Neural cell (in vitro differentiated cells): ENCODE results near the gene EYA4. TPM values are rescaled to one million over a fixed set of nuclear protein-coding genes. Genes with fewer than 3 reads are reported as not detected.

Experiments used
- H2AFZ ChIP-seq: fragments of 200-600, 300-800 bp; sonication (generic), shearing (Covaris generic); 2 replicates; pipeline ENCODE4 v1.6.0; 2014; ENCODE audit warnings: low read depth, mild to moderate bottlenecking, antibody characterized with exemption, low read length, moderate library complexity
- H3F3A ChIP-seq: fragments of 200-600 bp; shearing (Covaris generic); 2 replicates; pipeline ENCODE4 v1.6.1; 2016; ENCODE audit warnings: mild to moderate bottlenecking, moderate library complexity, mixed read lengths, antibody characterized with exemption, low read length; ENCODE audit not compliant: insufficient read depth, poor library complexity, severe bottlenecking
- H3K27ac ChIP-seq: fragments of 200-600, 300-800 bp; sonication (generic), shearing (Covaris generic); 2 replicates; pipeline ENCODE4 v1.5.1; 2014; ENCODE audit warnings: mild to moderate bottlenecking, low read length, moderate library complexity
- H3K27me3 ChIP-seq: fragments of 300-800, 200-600 bp; sonication (generic), shearing (Covaris generic); 2 replicates; pipeline ENCODE4 v1.6.0; 2014; ENCODE audit warnings: mild to moderate bottlenecking, low read depth, low read length, moderate library complexity; ENCODE audit not compliant: insufficient read depth
- H3K36me3 ChIP-seq: fragments of 300-800, 200-600 bp; sonication (generic), shearing (Covaris generic); 2 replicates; pipeline ENCODE4 v1.5.1; 2014; ENCODE audit warnings: mild to moderate bottlenecking, antibody characterized with exemption, low read length, moderate library complexity; ENCODE audit not compliant: insufficient read depth
- H3K4me2 ChIP-seq: fragments of 300-800, 200-600 bp; sonication (generic), shearing (Covaris generic); 2 replicates; pipeline ENCODE4 v1.6.0; 2014; ENCODE audit warnings: mild to moderate bottlenecking, low read length
- H3K4me3 ChIP-seq: fragments of 300-800, 200-600 bp; sonication (generic), shearing (Covaris generic); 2 replicates; pipeline ENCODE4 v1.5.1; 2014; ENCODE audit warnings: mild to moderate bottlenecking, low read length, moderate library complexity
- H3K79me2 ChIP-seq: fragments of 200-600 bp; shearing (Covaris generic); replicated peaks from 2 replicates; pipeline ENCODE4 v1.6.0; 2014; ENCODE audit warnings: mild to moderate bottlenecking, low read length, moderate library complexity; ENCODE audit not compliant: insufficient read depth
- H3K9ac ChIP-seq: fragments of 300-800, 200-600 bp; sonication (generic), shearing (Covaris generic); 2 replicates; pipeline ENCODE4 v1.6.1; 2016; ENCODE audit warnings: mild to moderate bottlenecking, low read length, mixed read lengths
- H3K9me2 ChIP-seq: fragments of 200-600 bp; shearing (Covaris generic); 2 replicates; pipeline ENCODE4 v1.6.1; 2016; ENCODE audit warnings: mild to moderate bottlenecking, low read length, mixed read lengths; ENCODE audit not compliant: insufficient read depth
- H3K9me3 ChIP-seq: fragments of 200-600, 300-800 bp; sonication (generic), shearing (Covaris generic); 2 replicates; pipeline ENCODE4 v1.6.1; 2016; ENCODE audit warnings: mild to moderate bottlenecking, mixed run types, low read length, moderate library complexity, mixed read lengths
- H4K20me1 ChIP-seq: fragments of 200-600 bp; shearing (Covaris generic); 2 replicates; pipeline ENCODE4 v1.6.1; 2016; ENCODE audit warnings: mild to moderate bottlenecking, mixed run types; ENCODE audit not compliant: insufficient read depth
- EP300 ChIP-seq: fragments of 450-650 bp; conservative IDR thresholded peaks from 2 replicates; pipeline ENCODE4 v1.6.1; 2014; ENCODE audit warnings: antibody characterized with exemption, mild to moderate bottlenecking, moderate library complexity; ENCODE audit not compliant: poor library complexity, severe bottlenecking
- EZH2 ChIP-seq: fragments of 200-600, 300-800 bp; shearing (Covaris generic), sonication (generic); IDR thresholded peaks from 2 replicates; pipeline ENCODE4 v1.6.1; 2014; ENCODE audit warnings: antibody characterized with exemption, low read length, borderline replicate concordance, mild to moderate bottlenecking; ENCODE audit not compliant: insufficient read depth, poor library complexity, severe bottlenecking
- MXI1 ChIP-seq: fragments of 450-650 bp; conservative IDR thresholded peaks from 2 replicates; pipeline ENCODE4 v1.6.1; 2014; ENCODE audit warnings: antibody characterized with exemption, mild to moderate bottlenecking; ENCODE audit not compliant: poor library complexity, severe bottlenecking
- POLR2AphosphoS5 ChIP-seq: IDR thresholded peaks from 2 replicates; pipeline ENCODE4 v1.6.1; 2012
- RAD21 ChIP-seq: fragments of 450-650 bp; conservative IDR thresholded peaks from 2 replicates; pipeline ENCODE4 v1.6.1; 2014; ENCODE audit warnings: antibody characterized with exemption, mild to moderate bottlenecking, moderate library complexity
- SMC3 ChIP-seq: fragments of 450-650 bp; conservative IDR thresholded peaks from 2 replicates; pipeline ENCODE4 v1.6.1; 2014; ENCODE audit warnings: antibody characterized with exemption, mild to moderate bottlenecking, moderate library complexity; ENCODE audit not compliant: poor library complexity
- TAF1 ChIP-seq: IDR thresholded peaks from 2 replicates; pipeline ENCODE4 v1.6.1; 2012; ENCODE audit warnings: low read depth
- polyA plus RNA-seq: library from polyadenylated mRNA; depleted of rRNA; stranded (reverse); fragments of >200 nt; gene quantifications from 2 replicates; pipeline ENCODE4 v1.2.3, GENCODE V29; 2014
- TF ChIP-seq, protein P1 (sequence below): IDR thresholded peaks from 2 replicates; pipeline ENCODE4 v1.6.1; 2012; ENCODE audit warnings: borderline replicate concordance
- TF ChIP-seq, protein P2 (sequence below): fragments of 450-650 bp; IDR thresholded peaks from 2 replicates; pipeline ENCODE4 v1.5.1; 2014; ENCODE audit warnings: antibody characterized with exemption, mild to moderate bottlenecking, moderate library complexity; ENCODE audit not compliant: poor library complexity, severe bottlenecking

Gene EYA4
- polyA plus RNA-seq, 1 donor from 2014 or later, result 2.6 TPM

DNA sequence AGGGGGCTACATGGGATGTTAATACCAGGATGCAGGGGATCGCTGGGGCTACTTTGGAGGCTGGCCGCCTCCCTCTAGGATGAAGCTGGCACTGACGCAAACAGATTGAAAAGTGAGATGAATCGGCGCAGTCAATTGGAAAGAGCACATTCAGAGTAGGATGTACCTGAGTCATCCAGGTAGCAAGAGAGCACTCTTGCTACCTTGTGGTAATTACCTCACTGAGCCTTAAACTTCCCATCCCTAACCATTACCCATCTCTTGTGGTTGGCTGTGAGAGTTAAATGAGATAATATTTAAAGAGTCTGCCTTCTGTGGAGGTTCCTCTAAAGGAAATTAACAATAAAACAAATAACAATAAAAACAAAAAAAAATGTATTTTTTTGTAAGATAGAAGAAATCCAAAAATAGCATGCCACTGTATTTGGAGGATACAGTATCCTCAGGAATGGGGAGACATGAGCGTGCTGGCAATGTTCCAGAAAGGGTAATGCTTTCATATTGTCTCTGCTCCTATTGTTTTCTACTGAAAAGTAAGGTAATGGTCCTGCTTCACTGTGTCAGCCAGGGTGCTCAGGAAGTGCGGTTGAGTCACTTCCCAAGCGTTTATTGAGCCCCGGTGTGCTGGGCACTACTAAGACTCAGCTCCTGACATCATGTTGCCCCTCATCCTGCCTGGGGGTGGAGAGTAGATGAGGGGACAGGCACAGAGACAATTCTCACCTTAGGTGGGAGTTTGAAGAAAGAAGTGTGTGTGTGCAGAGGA, 301.1 kb downstream of the EYA4 start:
- Histone ChIP-seq H3K4me3 (no peak overlapping the region), H3K9me2 (no peaks in the 10 kb centered on the region), H3K27me3 (no peaks in the 10 kb centered on the region), H3K79me2 (no peaks in the 10 kb centered on the region), H3K27ac (no peak overlapping the region), H3K9me3 (no peaks in the 10 kb centered on the region), H4K20me1 (no peaks in the 10 kb centered on the region), H3K9ac (no peak overlapping the region), H3K4me2 (no peak overlapping the region), H3F3A (no peaks in the 10 kb centered on the region), H3K36me3 (no peaks in the 10 kb centered on the region), H2AFZ (no peak overlapping the region)
- no peak for TF ChIP-seq MXI1
- no peak for TF ChIP-seq EP300
- TF ChIP-seq POLR2AphosphoS5, result no peak
- TF ChIP-seq, protein P1, sequence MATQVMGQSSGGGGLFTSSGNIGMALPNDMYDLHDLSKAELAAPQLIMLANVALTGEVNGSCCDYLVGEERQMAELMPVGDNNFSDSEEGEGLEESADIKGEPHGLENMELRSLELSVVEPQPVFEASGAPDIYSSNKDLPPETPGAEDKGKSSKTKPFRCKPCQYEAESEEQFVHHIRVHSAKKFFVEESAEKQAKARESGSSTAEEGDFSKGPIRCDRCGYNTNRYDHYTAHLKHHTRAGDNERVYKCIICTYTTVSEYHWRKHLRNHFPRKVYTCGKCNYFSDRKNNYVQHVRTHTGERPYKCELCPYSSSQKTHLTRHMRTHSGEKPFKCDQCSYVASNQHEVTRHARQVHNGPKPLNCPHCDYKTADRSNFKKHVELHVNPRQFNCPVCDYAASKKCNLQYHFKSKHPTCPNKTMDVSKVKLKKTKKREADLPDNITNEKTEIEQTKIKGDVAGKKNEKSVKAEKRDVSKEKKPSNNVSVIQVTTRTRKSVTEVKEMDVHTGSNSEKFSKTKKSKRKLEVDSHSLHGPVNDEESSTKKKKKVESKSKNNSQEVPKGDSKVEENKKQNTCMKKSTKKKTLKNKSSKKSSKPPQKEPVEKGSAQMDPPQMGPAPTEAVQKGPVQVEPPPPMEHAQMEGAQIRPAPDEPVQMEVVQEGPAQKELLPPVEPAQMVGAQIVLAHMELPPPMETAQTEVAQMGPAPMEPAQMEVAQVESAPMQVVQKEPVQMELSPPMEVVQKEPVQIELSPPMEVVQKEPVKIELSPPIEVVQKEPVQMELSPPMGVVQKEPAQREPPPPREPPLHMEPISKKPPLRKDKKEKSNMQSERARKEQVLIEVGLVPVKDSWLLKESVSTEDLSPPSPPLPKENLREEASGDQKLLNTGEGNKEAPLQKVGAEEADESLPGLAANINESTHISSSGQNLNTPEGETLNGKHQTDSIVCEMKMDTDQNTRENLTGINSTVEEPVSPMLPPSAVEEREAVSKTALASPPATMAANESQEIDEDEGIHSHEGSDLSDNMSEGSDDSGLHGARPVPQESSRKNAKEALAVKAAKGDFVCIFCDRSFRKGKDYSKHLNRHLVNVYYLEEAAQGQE, result no peak
- no peak for TF ChIP-seq EZH2

DNA sequence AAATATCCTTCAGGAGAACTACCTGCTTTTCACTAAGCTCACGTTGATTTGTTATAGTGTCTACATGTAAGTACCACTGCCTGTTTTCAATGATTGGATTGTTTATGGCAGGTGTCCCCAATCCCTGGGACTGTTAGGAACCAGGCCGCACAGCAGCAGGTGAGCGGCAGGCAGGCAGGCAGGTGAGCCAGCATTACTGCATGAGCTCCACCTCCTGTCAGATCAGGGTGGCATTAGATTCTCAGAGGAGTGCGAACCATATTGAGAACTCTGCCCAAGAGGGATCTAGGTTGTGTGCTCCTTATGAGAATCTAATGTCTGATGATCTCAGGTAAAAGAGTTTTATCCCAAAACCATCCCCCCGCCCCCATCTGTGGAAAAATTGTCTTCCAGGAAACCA, 303.3 kb downstream of the EYA4 start:
- Histone ChIP-seq H3F3A (no peaks in the 10 kb centered on the region), H3K27ac (no peak overlapping the region), H3K9me2 (no peaks in the 10 kb centered on the region), H3K79me2 (no peaks in the 10 kb centered on the region), H3K27me3 (no peaks in the 10 kb centered on the region), H3K9ac (no peak overlapping the region), H3K4me3 (no peak overlapping the region), H4K20me1 (no peaks in the 10 kb centered on the region), H3K36me3 (no peaks in the 10 kb centered on the region), H3K4me2 (no peak overlapping the region), H3K9me3 (no peaks in the 10 kb centered on the region), H2AFZ (no peak overlapping the region)
- no peak for TF ChIP-seq RAD21
- TF ChIP-seq, protein P2, sequence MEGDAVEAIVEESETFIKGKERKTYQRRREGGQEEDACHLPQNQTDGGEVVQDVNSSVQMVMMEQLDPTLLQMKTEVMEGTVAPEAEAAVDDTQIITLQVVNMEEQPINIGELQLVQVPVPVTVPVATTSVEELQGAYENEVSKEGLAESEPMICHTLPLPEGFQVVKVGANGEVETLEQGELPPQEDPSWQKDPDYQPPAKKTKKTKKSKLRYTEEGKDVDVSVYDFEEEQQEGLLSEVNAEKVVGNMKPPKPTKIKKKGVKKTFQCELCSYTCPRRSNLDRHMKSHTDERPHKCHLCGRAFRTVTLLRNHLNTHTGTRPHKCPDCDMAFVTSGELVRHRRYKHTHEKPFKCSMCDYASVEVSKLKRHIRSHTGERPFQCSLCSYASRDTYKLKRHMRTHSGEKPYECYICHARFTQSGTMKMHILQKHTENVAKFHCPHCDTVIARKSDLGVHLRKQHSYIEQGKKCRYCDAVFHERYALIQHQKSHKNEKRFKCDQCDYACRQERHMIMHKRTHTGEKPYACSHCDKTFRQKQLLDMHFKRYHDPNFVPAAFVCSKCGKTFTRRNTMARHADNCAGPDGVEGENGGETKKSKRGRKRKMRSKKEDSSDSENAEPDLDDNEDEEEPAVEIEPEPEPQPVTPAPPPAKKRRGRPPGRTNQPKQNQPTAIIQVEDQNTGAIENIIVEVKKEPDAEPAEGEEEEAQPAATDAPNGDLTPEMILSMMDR, result no peak
- TF ChIP-seq, protein P1, result no peak
- no peak for TF ChIP-seq SMC3
- TF ChIP-seq POLR2AphosphoS5, result no peak
- no peak for TF ChIP-seq TAF1
- no peak for TF ChIP-seq EZH2
- TF ChIP-seq MXI1, result no peak
- no peak for TF ChIP-seq EP300
